ENCODE results near the gene CNOT1.
"Not testable (repeated sequence)": the region's sequence is repeated elsewhere in the genome, so short reads cannot be mapped to it uniquely, and the experiment has no call there.

CNOT1 gene

DNA sequence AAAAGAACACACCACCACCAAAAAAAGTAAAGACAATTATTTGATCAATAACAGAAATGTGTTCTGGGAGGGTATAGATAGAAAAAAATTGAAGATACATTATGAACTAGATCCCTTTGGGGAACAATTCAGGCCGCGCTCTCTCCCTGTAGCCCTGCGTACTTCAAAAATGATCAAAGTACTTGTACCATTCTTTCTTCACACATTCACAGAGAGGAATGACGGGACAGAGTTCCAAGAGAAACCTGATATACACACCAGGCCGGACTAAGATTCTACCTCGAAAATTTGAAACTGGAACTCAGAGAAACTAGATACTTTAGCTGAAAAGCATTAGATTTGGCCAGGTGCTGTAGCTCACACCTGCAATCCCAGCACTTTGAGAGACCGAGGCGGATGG is 50.0 kb downstream of the CNOT1 start:
- no peak for DNase-seq

DNA sequence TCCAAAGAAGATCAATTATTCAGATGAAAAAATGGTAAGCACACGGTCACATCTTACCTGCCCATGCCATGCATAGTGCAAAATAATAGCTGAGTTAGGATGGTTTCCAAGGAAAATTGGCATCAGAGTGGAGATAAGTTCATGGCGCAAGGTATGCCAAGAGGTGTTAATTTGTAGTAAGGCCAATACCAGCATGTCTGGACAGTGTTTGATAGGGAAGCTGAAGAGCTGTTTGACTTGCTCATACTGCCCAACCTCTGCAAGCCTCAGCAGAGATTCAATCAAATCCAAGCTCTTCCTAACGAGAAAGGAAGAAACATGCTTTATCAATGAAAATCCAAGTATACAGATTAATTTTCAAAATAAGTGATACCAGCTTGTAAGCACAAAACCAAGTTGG is 51.0 kb downstream of the CNOT1 start:
- DNase-seq: no peak

GRCh38 chr16:58577141-58577540 is 52.5 kb downstream of the CNOT1 start:
- no peak for DNase-seq

- no peak for DNase-seq
Measured at GRCh38 chr16:58574895-58575294, 54.7 kb downstream of the CNOT1 start.

DNA sequence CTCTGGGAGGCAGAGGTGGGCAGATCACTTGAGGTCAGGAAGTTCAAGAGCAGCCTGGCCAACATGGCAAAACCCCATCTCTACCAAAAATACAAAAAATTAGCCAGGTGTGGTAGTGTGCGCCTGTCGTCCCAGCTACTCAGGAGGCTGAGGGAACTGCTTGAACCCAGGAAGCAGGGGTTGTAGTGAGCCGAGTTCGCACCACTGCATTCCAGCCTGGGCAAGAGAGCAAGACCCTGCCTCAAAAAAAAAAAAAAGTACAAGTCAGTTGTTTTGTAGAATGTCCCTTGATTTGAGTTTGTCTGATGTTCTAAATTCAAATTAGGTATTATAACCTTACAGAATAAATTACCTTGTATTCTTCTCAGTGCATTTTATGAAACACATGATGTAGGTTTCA is 63.9 kb downstream of the CNOT1 start:
- not testable (repeated sequence) for DNase-seq

GRCh38 chr16:58563775-58564174 is 65.9 kb downstream of the CNOT1 start:
- DNase-seq: no peak

GRCh38 chr16:58563235-58563634 is 66.4 kb downstream of the CNOT1 start:
- no peak for DNase-seq

- DNase-seq: no peak
Measured at GRCh38 chr16:58556678-58557077, 72.9 kb downstream of the CNOT1 start.

DNA sequence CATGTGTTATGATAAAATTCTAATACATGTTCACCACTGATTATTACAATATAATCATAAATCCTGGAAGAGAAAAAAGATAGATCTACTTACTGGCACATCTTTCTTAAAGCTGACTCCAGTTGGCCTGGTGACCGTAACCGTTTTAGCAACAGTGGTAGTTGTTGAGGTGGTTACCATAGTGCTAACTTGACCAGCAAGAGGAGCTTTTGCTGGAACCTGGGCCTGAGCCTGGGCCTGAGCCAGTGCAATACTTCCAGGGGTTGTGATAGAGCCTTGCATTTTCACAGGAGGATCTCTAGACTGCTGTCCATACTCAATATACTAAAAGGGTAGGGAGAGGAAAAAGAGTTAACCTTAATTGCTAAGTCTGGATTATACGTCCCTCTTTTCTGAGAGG is 78.1 kb downstream of the CNOT1 start:
- DNase-seq: no peak

GRCh38 chr16:58548378-58548777 is 81.2 kb downstream of the CNOT1 start:
- no peak for DNase-seq

- DNase-seq: no peak
Measured at GRCh38 chr16:58543685-58544084, 85.9 kb downstream of the CNOT1 start.

DNA sequence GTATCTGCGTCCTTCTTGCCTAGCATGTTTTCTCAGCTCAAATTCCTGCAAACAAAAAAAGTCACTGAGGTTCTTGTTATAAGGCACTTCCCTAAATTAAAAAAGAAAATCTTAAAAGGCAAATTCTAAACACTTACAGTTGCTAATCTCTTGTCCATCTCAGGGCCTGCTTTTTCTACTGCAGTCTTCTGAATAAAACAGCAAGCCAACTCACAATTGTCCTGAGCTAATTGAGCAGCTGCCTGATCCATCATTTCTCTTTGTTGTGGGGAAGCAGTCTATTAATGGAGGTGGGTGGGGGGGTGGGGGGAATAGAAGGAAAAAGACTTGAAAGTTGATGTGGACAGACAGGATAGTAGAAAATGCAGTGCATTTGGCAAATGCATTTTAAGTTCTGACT is 87.3 kb downstream of the CNOT1 start:
- no peak for DNase-seq

- DNase-seq: no peak
Measured at GRCh38 chr16:58541711-58542110, 87.9 kb downstream of the CNOT1 start.

DNA sequence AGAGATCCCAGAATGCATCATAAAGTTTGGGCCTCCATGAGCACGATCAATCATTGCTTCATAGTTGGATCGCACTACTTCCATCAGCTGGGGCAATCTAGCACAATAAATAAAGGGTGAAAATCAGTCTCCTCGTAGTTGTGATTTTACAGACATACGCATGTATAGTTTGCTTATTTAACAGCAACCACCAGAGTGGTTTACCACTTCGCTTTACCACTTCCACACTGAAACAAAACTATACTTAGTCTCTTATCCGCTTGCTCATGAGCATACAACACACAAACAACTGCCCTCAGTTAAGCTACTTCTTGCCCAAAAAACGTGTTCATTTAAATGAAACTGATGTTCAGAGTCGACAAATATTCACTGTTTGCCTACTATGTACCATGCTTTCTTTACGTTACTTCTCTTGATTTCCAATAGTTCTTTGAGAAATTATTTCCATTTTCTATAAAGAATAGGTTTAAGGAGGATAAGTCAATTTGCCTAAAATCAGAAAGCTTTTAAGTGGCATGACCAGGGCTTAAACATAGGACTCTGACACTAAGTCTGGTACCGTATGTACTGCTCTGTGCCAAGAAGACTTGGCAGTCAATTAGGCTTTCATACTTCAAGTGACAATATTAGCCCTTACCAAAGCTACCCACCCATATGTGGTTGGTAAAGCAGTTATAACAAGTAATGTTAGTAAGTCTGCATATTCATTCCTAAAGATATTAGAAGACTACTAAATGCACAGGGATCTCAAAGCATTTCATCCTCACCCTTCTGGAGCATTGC is 92.3 kb downstream of the CNOT1 start:
- no peak for DNase-seq

- DNase-seq: no peak
Measured at GRCh38 chr16:58536278-58536677, 93.3 kb downstream of the CNOT1 start.

DNA sequence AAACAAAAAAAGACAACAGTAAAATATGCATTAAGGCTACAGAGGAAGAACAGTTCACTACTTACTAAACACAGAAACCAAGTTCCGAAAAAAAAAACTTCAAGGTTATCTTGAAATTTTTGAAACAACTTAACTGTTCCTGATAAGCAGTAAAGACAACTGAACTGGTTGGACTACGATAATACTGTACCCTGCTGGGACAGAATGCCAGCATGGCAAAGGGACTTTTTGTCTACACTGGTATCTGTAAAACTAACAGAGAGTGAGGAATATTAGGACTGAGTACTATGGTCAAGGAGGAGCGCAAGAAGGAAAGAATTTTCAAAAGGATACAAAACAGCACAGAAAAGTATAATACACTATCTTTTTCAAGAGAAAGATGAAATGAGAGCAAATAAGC is 94.5 kb downstream of the CNOT1 start:
- no peak for DNase-seq

- DNase-seq: no peak
Measured at GRCh38 chr16:58533751-58534470, 95.7 kb downstream of the CNOT1 start.

DNA sequence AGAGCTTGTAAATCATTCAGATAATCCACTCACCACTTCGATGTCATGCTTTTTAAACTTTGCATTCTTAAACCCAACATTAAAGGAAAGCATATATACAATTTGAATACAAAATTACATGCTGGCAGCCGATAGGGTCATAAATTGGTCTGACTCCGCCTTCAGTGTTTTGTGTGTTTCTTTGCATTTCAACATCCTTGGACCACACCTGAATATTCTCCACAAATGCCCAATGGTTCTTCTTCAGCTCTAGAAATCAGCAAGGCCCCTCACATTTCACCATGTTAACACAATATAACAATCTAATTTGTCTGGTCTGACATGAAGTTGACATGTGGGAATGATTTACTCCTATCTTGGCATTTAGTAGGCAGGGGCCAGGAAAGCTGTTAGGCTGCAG is 97.2 kb downstream of the CNOT1 start:
- DNase-seq: no peak

- no peak for DNase-seq
Measured at GRCh38 chr16:58530179-58530578, 99.4 kb downstream of the CNOT1 start.

DNA sequence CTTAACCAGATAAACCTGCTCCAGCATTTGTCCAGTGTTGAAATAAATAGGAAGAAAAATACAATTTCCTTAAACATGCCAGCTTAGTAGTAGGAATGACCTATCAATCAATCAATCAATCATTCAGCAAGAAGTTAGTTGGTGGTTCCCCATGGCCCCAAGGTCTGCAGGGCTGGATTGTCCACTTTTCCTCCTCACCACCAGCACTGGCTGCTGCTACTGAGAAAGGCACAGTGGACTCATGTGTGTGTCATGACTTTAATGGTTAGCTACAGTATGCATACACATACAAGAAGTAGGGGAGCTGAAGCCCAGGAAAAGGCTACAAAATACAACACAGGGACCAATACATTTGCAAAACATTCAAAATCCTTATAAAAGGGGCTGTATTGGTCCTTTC is 109.9 kb downstream of the CNOT1 start:
- no peak for DNase-seq

DNA sequence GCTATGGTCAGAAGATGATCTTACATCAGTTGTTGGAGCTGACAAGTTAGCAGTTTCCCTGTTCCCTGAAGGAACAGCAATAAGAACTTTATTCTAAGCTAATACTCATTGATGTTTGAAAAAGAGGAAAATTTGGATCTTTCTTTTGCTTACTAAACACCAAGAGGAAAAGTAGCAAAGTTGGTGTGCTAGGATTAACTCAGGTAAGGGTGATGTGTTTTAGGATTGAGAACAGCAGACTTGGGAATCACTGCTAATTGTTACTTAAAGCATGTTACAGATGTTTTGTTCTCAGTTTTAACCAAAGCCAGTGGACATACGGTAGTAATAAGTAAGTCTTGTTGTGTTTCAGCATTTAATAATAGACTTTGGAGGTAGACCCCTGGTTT is 110.7 kb downstream of the CNOT1 start:
- DNase-seq: no peak

DNA sequence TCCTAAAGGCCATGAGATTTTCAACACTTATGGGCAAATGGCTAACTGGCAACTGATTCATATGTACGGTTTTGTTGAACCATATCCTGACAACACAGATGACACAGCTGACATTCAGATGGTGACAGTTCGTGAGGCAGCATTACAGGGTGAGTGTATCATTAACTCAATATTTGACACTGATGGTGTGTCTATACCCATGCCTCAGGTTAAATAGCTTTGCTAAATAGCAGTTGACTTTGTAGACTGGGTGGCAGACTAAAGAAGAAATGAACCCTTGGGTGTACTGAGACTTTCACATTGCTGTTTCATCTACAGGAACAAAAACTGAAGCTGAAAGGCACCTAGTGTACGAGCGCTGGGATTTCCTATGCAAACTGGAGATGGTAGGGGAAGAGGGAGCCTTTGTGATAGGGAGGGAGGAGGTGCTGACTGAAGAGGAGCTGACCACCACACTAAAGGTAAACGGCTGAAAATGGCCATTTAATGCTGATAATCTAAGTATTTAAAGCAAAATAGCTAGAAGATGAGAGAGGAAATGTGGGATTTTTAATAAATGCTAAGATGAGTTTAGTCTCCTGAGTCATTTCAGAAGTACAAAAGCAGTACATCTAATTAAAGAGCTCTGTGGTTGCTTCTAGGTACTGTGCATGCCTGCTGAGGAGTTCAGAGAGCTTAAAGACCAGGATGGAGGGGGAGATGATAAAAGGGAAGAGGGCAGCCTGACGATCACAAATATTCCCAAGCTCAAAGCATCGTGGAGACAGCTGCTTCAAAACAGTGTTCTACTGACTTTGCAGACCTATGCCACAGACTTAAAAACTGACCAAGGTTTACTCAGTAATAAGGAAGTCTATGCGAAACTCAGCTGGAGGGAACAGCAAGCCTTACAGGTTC is 111.3 kb downstream of the CNOT1 start:
- no peak for DNase-seq

DNA sequence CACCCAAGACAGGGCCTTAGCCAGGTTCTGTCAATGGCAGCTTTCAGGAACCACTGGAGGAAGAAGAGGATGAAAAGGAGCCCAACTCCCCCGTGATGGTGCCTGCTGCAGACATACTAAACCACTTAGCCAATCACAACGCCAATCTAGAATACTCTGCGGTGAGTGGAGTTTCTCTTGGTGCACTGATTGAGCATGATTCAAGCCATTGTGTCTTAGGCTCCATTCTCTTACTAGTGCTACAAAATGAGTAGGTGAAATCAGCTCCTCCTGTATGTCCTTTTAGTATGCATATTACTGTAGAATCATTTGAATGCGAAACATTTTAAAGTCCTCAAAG is 112.9 kb downstream of the CNOT1 start:
- no peak for DNase-seq

All from KG1 (cell line).